PFSK-1 (cell line): ENCODE results near the gene SOX4.

Experiments used
- FOXP2 ChIP-seq: optimal IDR thresholded peaks from 2 replicates; pipeline ENCODE3; 2011; ENCODE audit warnings: borderline replicate concordance, control low read depth, inconsistent platforms; ENCODE audit not compliant: insufficient read depth; ENCODE audit errors: extremely low read length, extremely low read depth
- POLR2AphosphoS5 ChIP-seq: IDR thresholded peaks from 2 replicates; pipeline ENCODE4 v1.6.1; 2012; ENCODE audit warnings: low read depth, mild to moderate bottlenecking, control low read depth, low read length, moderate library complexity
- SIN3A ChIP-seq: IDR thresholded peaks from 2 replicates; pipeline ENCODE4 v1.6.1; 2012; ENCODE audit warnings: mild to moderate bottlenecking, low read length, moderate library complexity, borderline replicate concordance; ENCODE audit not compliant: insufficient read depth
- TAF1 ChIP-seq: IDR thresholded peaks from 2 replicates; pipeline ENCODE4 v1.6.1; 2012; ENCODE audit warnings: low read length, control low read depth, borderline replicate concordance; ENCODE audit not compliant: insufficient read depth
- TF ChIP-seq, protein P1 (sequence below), 2 experiments: IDR thresholded peaks; 2 replicates each; pipeline versions ENCODE4 v1.6.1 to v1.8.0; 2011 to 2012; ENCODE audit warnings: low read depth in 2 of 2, low read length in 2 of 2, control low read depth in 1 of 2, inconsistent platforms in 1 of 2, mild to moderate bottlenecking in 1 of 2, moderate library complexity in 1 of 2; ENCODE audit not compliant: insufficient read depth in 1 of 2

Gene SOX4

GRCh38 chr6:21593927-21594415 is 420 bp downstream of the SOX4 start:
- TF ChIP-seq FOXP2 = no peak
- TF ChIP-seq SIN3A = no peak
- TF ChIP-seq, protein P1, sequence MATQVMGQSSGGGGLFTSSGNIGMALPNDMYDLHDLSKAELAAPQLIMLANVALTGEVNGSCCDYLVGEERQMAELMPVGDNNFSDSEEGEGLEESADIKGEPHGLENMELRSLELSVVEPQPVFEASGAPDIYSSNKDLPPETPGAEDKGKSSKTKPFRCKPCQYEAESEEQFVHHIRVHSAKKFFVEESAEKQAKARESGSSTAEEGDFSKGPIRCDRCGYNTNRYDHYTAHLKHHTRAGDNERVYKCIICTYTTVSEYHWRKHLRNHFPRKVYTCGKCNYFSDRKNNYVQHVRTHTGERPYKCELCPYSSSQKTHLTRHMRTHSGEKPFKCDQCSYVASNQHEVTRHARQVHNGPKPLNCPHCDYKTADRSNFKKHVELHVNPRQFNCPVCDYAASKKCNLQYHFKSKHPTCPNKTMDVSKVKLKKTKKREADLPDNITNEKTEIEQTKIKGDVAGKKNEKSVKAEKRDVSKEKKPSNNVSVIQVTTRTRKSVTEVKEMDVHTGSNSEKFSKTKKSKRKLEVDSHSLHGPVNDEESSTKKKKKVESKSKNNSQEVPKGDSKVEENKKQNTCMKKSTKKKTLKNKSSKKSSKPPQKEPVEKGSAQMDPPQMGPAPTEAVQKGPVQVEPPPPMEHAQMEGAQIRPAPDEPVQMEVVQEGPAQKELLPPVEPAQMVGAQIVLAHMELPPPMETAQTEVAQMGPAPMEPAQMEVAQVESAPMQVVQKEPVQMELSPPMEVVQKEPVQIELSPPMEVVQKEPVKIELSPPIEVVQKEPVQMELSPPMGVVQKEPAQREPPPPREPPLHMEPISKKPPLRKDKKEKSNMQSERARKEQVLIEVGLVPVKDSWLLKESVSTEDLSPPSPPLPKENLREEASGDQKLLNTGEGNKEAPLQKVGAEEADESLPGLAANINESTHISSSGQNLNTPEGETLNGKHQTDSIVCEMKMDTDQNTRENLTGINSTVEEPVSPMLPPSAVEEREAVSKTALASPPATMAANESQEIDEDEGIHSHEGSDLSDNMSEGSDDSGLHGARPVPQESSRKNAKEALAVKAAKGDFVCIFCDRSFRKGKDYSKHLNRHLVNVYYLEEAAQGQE (IDR thresholded peaks at IDR 0.05; ENCODE audit: insufficient read depth in 1 of 2, low read depth in 2 of 2, low read length in 2 of 2) = no peak
- no peak for TF ChIP-seq TAF1
- TF ChIP-seq POLR2AphosphoS5 = no peak; the same call in 1 of the 2 replicates

GRCh38 chr6:21594416-21595281 is 1.1 kb downstream of the SOX4 start:
- TF ChIP-seq, protein P1 (IDR thresholded peaks at IDR 0.05; ENCODE audit: insufficient read depth in 1 of 2, low read depth in 2 of 2, low read length in 2 of 2) = no peak
- peak; percentile 62; the same call in 1 of the 2 replicates for TF ChIP-seq SIN3A

GRCh38 chr6:21595285-21596144 is 2.0 kb downstream of the SOX4 start:
- TF ChIP-seq TAF1 (no peak), POLR2AphosphoS5 (no peak), SIN3A (no peak), FOXP2 (no peak)
- TF ChIP-seq, protein P1 (IDR thresholded peaks at IDR 0.05; ENCODE audit: insufficient read depth in 1 of 2, low read depth in 2 of 2, low read length in 2 of 2) = no peak

- TF ChIP-seq, protein P1 (IDR thresholded peaks at IDR 0.05; ENCODE audit: insufficient read depth in 1 of 2, low read depth in 2 of 2, low read length in 2 of 2) = no peak
- TF ChIP-seq SIN3A (peak; percentile 26; the same call in 1 of the 2 replicates), FOXP2 (no peak), TAF1 (no peak), POLR2AphosphoS5 (no peak)
Measured at GRCh38 chr6:21596145-21596948, 2.8 kb downstream of the SOX4 start.
